Kidney epithelial cell (primary cell): Measurements from ENCODE around the gene WDR83. TPM values are rescaled to one million over a fixed set of nuclear protein-coding genes. Genes with fewer than 3 reads are reported as not detected.
"Not testable (repeated sequence)": the region's sequence is repeated elsewhere in the genome, so short reads cannot be mapped to it uniquely, and the experiment has no call there.

Experiments used
- DNase-seq: peaks from one replicate; pipeline ENCODE4 v3.0.0-alpha.2; 2010; ENCODE audit warnings: low read depth
- H3K27me3 ChIP-seq: 2 replicates; pipeline ENCODE4 v1.6.0; 2011; ENCODE audit warnings: low read length; ENCODE audit not compliant: control insufficient read depth, insufficient read depth
- H3K36me3 ChIP-seq: 2 replicates; pipeline ENCODE4 v1.5.1; 2011; ENCODE audit warnings: low read length; ENCODE audit not compliant: control insufficient read depth, insufficient read depth
- H3K4me3 ChIP-seq: 2 replicates; pipeline ENCODE4 v1.5.1; 2011; ENCODE audit warnings: low read depth, mild to moderate bottlenecking, control low read depth, low read length
- CTCF ChIP-seq: IDR thresholded peaks from 2 replicates; pipeline ENCODE4 v1.5.1; 2011; ENCODE audit warnings: mild to moderate bottlenecking, moderate library complexity, low read length, control low read depth, inconsistent platforms; ENCODE audit not compliant: insufficient read depth, poor library complexity, severe bottlenecking
- total RNA-seq: library from RNA; depleted of rRNA; stranded (reverse); fragments of >200 nt; gene quantifications from 2 replicates; pipeline ENCODE4 v1.2.3, GENCODE V29; 2015

WDR83 gene
- total RNA-seq, 1 donor from 2014 or later: 15.7 TPM

- Histone ChIP-seq H3K4me3 (peak within 1 kb of the TSS; percentile 95), H3K36me3 (no peaks in the 10 kb centered on the region), H3K27me3 (no peaks in the 10 kb centered on the region)
- DNase-seq: peak; percentile 76
- TF ChIP-seq CTCF: no peak
Observed at GRCh38 chr19:12696366-12697335, 30.0 kb downstream of the WDR83 start, which contains the start of gene FBXW9. Gene FBXW9 (minus strand): TSS chr19:12696631. CDS start chr19:12696581, 50 bp downstream.

- H3K36me3 ChIP-seq, DNase-seq, H3K27me3 ChIP-seq, H3K4me3 ChIP-seq: not testable (repeated sequence)
Observed at GRCh38 chr19:12697425-12697824, 30.8 kb downstream of the WDR83 start.

- no peak for TF ChIP-seq CTCF
- no peaks in the 10 kb centered on the region for H3K27me3 ChIP-seq
- DNase-seq: no peak
- H3K36me3 ChIP-seq: peaks cover 4% of the 10 kb centered on the region
- H3K4me3 ChIP-seq: no peak overlapping the region
Observed at GRCh38 chr19:12698138-12698537, 31.5 kb downstream of the WDR83 start.

GRCh38 chr19:12701596-12702282 is 35.1 kb downstream of the WDR83 start:
- H3K36me3 ChIP-seq: peaks cover 10% of the 10 kb centered on the region
- no peaks in the 10 kb centered on the region for H3K27me3 ChIP-seq
- no peak for TF ChIP-seq CTCF
- H3K4me3 ChIP-seq: no peak overlapping the region
- no peak for DNase-seq

GRCh38 chr19:12703046-12703445 is 36.4 kb downstream of the WDR83 start:
- no peak for TF ChIP-seq CTCF
- DNase-seq: no peak
- Histone ChIP-seq H3K4me3 (no peak overlapping the region), H3K27me3 (no peaks in the 10 kb centered on the region), H3K36me3 (peaks cover 10% of the 10 kb centered on the region)

GRCh38 chr19:12705169-12705568 is 38.6 kb downstream of the WDR83 start:
- no peak overlapping the region for H3K4me3 ChIP-seq
- no peak for DNase-seq
- peaks cover 10% of the 10 kb centered on the region for H3K36me3 ChIP-seq
- TF ChIP-seq CTCF: no peak
- no peaks in the 10 kb centered on the region for H3K27me3 ChIP-seq
